Left renal pelvis (tissue), 4 donors: ENCODE results near the gene GPRC5D. TPM values are rescaled to one million over a fixed set of nuclear protein-coding genes. Genes with fewer than 3 reads are reported as not detected.

Experiments
- DNase-seq, 4 donors: peaks; one replicate each; pipeline ENCODE4 v3.0.0-alpha.2; 2013; ENCODE audit warnings: low read depth in 4 of 4, low spot score in 3 of 4
- polyA plus RNA-seq, 4 donors: library from polyadenylated mRNA; unstranded; fragments of 120-200 nt; gene quantifications; one replicate each; pipeline ENCODE4 v1.2.1, GENCODE V29; 2013; ENCODE audit not compliant: insufficient read length in 4 of 4

GPRC5D gene
- polyA plus RNA-seq: 1 to 10 TPM in 1 of 4 donors, under 1 TPM in 3; 0.33 to 1.1 (median 0.62) TPM

DNA sequence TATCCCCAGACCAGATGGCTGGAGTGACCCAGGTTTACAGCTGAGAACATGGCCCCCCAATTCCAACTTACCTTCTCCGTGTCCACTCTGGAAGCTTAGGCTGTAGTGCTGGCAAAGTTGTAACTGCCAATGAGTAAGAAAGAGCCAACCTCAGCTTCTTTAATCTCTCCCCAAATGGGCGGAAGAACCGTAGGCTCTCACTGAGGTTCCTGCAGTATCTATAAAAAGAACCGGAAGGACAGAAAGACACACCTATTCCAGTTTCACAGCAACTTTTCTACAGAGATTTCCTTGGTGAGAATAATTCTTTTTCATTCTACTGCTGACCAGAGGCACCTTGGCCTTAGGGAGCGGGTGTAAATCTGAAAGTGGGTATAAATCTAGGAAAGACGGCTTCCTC, at the start of gene GPRC5D:
GPRC5D (minus strand) TSS at position 135 of the 400 bp plus-strand sequence. CDS start 1,786 bp downstream, outside the sequence.
- DNase-seq: no peak

DNA sequence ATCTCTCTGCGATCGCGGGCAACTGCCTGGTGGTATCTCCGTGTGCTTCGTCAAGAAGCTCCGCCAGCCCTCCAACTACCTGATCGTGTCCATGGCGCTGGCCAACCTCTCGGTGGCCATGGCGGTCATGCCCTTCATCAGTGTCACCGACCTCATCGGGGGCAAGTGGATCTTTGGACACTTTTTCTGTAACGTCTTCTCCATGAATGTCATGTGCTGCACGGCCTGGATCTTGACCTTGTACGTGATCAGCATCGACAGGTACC, 49.7 kb upstream of the GPRC5D start:
- no peak for DNase-seq

DNA sequence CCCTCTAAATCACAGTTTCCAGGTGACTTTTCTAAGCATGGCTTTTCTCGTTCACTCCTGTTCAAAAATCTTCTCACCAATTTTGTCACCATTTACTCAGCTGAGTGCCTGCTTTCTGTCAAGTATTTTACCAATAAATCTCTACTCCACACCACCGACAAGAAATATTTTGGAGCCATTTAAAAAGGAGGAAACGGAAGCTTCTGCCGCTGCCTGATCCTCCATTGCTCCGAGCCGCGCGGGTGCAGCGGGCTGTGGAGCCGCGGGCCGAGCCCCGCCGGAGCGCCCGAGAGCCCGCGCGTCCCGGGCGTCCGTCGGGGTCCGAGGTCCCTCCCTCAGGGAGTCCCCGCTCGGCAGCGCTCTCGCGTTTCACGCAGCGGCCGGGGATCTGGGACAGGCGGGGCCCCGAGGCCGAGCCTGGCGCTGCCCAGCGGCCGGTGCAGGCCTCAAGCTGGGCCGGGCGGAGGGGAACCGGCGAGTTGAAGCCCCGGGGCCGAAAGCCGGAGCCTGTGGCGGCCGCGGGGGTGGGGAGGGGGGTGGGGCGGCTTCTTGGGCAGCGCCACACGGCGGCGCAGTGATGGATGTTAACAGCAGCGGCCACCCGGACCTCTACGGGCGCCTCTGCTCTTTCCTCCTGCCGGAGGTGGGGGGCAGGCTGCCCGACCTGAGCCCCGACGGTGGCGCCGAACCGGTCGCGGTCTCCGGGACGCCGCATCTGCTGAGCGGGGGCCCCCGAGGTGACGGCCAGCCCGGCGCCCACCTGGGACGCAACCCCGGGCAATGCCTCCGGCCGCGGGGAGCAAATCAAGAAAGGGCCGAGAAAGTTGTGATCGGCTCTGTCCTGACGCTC, 49.2 kb upstream of the GPRC5D start:
- DNase-seq: peak in 2 of 4 donors; percentile 29 to 48

DNA sequence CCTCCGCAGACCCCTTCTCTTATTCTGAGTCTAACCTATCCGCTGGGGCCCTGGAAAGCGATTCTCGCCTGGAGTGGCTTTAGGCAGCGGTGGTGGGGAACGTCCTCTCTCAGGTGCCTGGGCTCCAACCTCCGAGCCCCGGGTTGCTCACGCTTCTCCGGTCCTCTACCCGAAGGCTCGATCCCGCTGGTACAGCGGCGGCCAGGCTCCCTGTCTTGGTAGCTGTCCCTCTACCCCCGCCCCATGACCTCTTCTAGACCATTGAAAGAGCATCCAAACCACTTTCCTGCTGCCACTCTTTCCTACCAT, 48.6 kb upstream of the GPRC5D start:
- DNase-seq: peak in 1 of 4 donors; percentile 60

DNA sequence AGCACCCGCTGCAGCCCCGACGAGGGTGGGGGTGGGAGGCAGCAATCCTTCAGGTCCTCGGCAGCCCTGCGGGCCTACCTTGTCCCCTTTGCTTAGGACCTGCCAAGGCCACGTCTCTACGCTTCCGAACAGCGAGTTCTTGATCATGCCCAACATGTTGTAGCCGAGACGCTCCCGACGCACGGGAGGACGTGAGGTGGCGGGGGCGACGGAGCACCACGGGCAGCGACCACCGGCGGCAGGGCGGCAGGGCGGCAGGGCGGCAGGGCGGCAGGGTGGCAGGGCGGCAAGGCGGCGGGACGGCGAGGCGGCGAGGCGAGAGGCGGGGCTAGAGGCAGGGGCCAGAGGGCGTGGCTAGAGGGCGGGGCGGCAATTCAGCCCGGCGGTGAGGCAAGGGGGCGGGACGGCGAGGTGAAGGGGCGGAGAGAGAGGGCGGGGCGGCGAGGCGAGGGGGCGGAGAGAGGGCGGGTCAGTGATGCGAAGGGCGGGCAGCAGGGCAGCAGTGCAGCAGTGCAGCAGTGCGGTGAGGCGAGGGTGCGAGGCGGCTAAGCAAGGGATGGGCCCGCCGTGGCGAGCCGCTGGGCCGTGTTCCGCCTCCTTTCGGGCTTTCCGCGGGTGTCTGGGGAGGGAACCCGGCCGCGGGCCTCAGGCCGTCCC, 48.1 kb upstream of the GPRC5D start, which contains the start of gene HEBP1:
HEBP1 (minus strand) TSS at position 307 of the 657 bp plus-strand sequence; CDS start at position 156, 151 bp downstream.
- peak; percentile 78 to 83 (median 82) for DNase-seq

DNA sequence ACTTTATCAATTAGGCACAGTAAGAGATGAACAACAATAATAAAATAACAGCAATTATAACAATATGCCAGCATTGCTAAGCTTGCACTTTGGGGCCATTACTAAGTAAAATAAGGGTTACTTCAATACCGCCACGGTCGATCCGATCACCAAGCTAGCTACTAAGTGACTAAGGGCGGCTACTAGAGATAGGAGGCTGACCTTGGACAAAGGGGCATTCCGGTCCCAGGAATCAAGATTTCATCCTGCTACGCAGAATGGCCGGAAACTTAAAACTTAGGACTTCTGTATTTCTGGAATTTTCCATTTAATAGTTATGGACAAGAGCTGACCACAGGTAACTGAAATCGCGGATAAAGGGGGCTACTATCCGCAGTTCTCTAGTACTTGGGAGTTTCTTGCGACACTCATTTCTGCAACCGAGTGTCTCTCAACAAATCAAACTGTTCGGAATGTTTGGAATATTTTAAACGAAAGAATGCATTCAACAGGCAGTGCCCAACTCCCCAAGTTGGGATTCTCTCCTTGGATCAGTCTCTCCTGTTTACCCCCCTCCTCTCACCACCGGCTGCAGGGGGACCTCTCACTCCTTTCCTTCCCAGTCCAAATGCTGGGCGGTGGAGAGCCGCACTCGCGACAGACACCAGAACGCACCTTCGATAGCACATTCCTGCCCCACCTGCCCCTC, 47.4 kb upstream of the GPRC5D start:
- DNase-seq: peak in 1 of 4 donors; percentile 31

DNA sequence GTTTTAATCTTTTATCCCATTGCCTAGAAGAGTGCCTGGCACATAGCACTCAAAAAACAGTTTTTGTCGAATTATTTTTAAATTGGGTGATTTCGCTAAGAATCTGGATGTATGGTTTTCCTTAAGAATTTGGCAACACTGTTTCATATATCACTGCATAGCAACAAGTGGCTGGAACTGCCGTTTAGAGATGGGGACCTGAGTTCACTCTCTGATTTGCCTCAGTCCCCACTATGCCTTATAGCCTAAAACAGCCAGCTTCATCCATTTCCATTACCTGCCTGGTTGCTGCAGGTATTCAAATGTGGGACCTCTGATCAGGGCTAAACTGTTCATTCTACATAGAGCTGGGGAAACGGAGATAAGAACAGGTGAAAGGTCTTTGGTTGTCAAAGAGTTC, 46.3 kb upstream of the GPRC5D start:
- no peak for DNase-seq

DNA sequence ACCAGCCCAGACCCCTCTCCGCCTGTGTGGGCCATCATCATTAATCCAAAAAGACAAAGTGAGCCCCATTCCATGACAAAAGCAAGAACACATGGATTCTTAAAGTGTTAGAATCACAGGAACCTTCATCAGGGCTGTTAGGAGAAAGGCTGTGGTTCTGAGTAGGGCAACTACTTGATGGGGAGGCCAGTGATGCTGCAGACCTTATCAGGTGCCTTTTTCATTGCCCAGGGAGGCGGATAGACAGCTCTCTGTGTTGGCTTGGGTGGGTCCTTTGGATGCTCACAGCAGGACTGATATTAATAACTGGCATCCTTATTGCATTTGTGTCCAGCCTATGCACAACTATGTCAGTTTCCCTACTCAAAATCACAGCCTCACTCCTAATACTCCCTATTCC, 45.8 kb upstream of the GPRC5D start:
- no peak for DNase-seq

DNA sequence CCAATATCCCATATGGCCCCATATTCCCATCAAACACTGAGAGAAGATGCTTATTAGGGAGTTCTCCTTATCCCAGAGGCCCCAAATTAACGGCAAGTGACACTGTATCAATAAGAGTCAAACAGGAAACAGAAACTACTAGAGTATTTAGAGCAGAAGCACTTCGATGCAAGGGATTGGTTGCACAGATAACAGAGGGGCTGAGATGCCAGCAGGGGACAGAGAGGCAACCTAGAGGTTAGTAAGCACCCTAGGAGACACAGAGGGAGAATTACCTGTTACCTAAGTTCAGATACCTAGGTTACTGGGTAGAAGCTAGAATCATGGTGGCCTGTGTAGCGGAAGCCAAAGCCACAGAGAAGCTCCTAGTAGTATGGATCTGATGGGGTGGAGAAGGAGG, 45.2 kb upstream of the GPRC5D start:
- no peak for DNase-seq

DNA sequence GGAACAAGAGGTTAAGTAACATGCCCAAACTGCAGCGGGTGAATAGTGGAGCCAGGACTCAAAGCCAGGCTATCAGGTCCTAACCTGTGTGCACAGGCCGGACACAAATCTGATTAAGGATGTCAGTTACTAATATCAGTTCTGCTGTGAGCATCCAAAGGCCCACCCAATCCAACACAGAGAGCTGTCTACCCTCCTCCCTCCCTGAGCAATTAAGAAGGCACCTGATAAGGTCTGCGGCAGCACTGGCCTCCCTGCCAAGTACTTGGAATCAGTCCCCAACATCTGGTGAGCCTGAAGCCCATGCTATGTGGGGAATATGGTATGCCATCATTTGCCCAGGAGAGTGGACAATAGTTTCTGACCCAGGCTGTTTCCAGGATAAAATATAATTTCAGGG, 44.2 kb upstream of the GPRC5D start:
- DNase-seq: no peak

DNA sequence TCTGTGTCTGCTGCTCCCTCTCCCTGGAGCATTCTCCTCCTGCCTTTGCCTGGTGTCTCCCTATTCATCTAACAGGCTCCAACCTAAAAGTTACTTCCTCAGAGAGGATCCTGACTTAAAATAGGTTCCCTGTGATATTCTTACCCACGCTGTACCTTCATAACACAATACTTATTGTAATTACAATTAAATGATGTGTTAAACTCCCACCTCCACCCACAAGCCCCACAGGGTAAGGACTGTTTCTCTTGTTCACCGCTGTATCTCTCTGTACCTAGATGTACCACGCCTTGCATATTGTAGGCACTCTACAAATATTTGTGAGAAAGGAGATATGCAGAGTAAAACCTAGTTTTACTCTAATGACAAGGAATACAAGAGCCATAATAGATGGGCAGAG, 43.1 kb upstream of the GPRC5D start:
- DNase-seq: no peak

DNA sequence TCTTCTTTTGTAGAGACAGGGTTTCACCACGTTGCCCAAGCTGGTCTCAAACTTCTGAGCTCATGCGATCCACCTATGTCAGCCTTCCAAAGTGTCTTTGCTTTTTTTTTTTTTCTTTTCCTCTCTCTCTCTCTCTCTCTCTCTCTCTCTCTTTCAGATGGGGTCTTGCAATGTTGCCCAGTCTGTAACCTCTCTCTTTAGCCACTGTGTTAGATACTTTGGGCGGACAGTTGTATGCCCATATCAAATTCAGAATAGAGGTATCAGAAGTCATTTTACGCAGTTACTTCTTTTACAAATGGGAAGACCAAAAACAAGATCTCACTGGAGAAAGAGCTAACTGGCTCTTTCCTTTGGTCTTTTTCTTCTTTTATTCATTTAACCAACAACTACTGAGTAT, 41.4 kb upstream of the GPRC5D start:
- DNase-seq: no peak

DNA sequence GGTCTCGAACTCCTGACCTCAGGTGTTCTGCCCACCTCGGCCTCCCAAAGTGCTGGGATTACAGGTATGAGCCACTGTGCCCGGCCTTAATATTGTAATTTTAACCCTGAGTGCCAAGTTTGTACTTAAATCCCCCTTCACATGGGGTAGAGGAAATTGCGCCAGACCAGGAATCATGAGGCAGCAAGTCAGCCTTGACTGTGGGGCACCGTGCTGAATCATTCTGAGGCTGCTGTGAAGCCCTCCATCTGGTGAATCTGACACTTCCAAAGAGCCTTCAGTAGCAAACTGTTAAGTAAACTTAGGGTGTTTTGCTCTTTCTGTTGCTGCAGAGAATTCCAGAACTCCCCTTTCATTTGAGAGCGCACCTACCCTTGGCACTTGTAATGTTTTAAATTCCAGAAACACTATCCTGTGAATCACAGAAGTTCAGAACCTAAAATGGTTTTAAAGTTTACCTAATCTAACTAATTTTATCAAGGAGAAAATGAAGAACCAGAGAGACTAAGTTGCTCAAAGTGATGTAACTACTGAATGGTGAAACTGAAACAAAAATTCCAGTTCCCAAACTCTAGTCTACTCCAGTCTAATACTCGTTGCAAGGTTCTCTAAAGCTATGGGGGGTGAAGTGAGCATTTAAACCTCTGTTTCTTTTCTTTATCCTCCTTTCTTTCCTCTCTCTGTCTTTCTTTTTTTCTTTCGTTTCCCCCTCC, 40.6 kb upstream of the GPRC5D start:
- no peak for DNase-seq

DNA sequence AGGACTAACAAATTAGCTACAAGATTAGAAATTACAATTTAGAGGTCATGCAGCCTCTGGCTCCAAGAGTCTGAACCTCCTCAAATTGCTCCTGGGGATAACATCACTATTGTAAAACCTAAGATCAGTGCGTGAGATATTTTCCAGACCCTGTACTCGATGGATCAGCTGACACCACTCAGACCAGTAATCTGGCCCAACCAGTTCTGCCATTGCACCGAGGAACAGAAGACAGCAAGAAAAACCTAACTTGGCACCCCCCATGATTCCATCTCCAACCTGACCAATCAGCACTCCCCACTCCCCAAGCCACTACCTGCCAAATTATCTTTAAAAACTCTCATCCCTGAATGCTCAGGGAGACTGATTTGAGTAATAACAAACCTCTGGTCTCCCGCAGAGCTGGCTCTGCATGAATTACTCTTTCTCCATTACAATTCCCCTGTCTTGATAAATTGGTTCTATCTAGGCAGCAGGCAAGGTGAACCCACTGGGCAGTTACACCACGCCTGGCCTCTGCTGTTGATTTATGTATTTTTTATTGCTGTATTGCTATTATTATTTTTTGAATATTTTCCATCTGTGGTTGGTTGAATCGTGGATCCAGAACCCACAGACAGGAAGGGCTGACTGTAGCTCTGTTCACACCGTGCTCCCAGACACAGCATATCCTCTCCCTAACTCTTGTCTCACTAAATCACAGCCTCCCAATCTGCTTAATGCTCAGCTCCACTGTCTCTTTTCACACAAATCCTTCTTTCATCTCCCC, 38.9 kb upstream of the GPRC5D start:
- DNase-seq: no peak

DNA sequence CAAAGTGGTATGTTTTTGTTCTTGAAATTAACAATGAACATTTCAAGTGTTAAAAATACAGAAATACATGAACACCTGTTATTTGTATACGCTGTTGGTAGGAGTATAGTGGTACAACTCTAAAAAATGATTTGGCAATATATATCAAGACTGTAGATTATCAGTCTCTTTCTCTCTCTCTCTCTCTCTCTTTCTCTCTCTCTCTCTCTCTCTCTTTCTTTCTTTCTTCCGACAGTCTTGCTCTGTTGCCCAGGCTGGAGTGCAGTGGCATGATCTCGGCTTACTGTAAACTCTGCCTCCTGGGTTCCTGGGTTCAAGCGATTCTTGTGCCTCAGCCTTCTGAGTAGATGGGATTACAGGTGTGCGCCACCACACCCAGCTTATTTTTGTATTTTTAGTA, 35.5 kb upstream of the GPRC5D start:
- DNase-seq: no peak

DNA sequence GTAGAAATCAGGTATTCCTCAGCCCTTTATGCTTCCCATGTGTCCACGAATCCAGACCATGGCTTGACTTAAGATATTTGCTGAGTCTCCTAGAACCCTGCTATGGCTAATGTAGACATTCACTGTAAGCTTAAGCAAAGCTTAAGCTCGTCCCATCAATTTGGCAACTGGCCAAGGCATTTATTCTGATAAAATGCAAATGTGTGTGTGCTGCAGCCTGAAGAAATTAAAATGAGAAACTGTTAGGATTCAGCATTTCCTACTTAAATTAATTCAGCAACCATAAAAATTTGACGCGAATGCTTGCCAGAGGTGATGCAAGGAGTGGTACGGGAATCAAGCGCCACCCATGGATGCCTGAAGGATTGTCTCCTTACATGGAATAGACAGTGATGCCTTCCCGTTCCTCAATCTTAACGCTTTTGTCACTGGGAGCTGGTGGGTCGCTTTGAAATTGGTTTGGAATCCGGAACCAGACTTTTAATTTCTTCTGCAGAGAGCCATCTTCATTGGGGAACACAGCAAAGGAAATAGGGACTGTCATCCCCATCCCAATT, 34.9 kb upstream of the GPRC5D start:
- no peak for DNase-seq

DNA sequence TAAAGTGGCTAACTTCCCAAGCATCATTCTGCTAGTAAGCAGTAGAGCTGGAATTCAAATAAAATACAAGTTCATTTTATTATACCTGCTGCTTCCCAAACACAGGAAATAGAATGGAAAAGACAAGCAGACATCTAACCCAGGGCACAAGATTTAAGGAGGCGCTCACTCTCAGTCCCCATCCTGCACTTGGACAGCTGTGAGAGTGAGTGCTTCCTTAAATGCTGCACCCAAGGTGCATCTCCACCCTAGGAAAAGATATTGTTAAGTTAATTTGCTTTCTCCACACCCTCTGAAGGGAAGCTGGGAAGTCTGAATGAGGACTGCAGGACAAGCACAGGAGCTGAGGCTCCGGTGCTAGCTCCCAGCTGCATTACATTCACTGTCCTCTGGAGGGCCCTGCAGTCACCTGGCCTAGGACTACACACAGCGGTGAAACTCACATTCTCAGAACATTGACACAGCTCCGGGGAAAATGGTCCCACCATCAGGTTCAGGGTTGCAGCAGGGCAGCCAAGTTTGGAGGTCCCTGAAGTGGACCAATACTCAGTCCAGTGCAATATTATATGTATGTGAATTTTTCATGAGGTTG, 33.9 kb upstream of the GPRC5D start:
- DNase-seq: no peak

DNA sequence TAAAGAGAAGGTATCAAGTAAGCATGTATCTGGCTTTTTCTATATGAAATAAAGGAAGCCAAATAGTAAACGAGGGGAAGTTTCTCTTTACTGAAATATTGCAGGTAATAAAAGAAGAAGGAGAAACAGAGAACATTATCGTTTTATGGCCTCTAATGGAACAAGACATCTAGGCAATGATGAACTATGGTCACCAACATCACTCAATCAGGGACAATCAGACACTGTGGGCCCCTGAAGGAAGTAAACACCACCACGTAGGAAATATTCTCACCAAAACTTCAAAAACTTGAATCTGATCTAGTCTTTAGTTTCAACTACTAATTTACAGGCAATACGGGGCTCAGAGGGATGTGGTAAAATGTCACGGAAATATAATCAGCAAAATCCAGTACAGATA, 32.2 kb upstream of the GPRC5D start:
- no peak for DNase-seq

DNA sequence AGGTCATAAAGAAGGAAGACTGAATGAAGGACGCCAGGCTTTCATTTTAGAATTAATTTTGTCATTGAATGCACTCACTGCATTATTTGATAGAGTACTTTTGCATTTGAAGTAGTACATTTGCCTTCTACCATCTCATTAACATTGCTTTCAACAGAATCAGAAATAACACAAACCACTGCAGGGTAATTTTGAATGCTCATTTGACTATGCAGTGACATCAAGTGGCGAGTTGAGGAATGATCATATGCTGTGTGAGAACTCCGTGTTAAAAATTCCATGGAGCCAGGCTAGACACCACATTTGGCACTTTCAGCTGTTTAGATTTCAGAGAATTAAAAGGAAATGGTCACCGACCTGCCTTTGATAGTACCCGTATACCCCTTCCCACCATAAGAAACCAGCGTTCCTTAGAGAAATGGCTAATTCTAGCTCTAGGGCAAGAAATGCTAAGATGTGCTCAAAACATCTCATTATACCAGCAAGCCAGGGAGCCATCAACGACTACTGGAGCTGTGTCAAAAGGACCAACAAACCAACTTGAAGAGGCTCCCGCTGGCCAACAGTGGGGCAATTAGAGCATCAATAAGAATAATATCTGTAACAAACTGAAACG, 31.6 kb upstream of the GPRC5D start:
- no peak for DNase-seq
